GM12872 (cell line): ENCODE results near the gene STAB2.

Experiments used
- CTCF ChIP-seq: IDR thresholded peaks from 3 replicates; pipeline ENCODE4 v1.5.1; 2011; ENCODE audit warnings: low read depth, mild to moderate bottlenecking, low read length, moderate library complexity; ENCODE audit not compliant: insufficient read depth

The STAB2 gene

GRCh38 chr12:103803847-103804246 lies 216.8 kb downstream of the STAB2 start:
- TF ChIP-seq CTCF: no peak

- no peak for TF ChIP-seq CTCF
Observed at GRCh38 chr12:103805655-103806360, 218.7 kb downstream of the STAB2 start.

GRCh38 chr12:103806803-103807202 lies 219.7 kb downstream of the STAB2 start:
- no peak for TF ChIP-seq CTCF

- TF ChIP-seq CTCF: no peak
Observed at GRCh38 chr12:103807561-103808238, 220.6 kb downstream of the STAB2 start.

- TF ChIP-seq CTCF: no peak
Observed at GRCh38 chr12:103808239-103808880, 221.3 kb downstream of the STAB2 start.

GRCh38 chr12:103809154-103809553 lies 222.1 kb downstream of the STAB2 start:
- TF ChIP-seq CTCF: no peak

GRCh38 chr12:103810111-103810510 lies 223.0 kb downstream of the STAB2 start:
- TF ChIP-seq CTCF: no peak
